Measurements from ENCODE around the gene TRAF6. TPM values are rescaled to one million over a fixed set of nuclear protein-coding genes. Genes with fewer than 3 reads are reported as not detected.

The TRAF6 gene
- total RNA-seq, 1 experiment from 2014 or later, result 6.9 TPM

Other genes with a start within 250 kb of the TRAF6 start
- 121 TPM in 2 replicates for gene COMMD9, start 220.8 kb downstream of the TRAF6 start, total RNA-seq (2014; rRNA removed; shearing (Covaris generic))
- gene PRR5L, start 214.0 kb downstream of the TRAF6 start, total RNA-seq (2014; rRNA removed; shearing (Covaris generic)), result 2.5 and 5.3 TPM in 2 replicates
- 0.14 and 0.34 TPM in 2 replicates for gene RAG1, start 57.7 kb upstream of the TRAF6 start, total RNA-seq (2014; rRNA removed; shearing (Covaris generic))
- 67.2 and 79.2 TPM in 2 replicates for gene IFTAP, start 84.2 kb upstream of the TRAF6 start, total RNA-seq (2014; rRNA removed; shearing (Covaris generic))
- not detected in 2 replicates for gene RAG2, start 88.0 kb upstream of the TRAF6 start, total RNA-seq (2014; rRNA removed; shearing (Covaris generic))